GM19328 (cell line): Measurements from ENCODE around the gene CAMK2D.
"Not testable (repeated sequence)": the region's sequence is repeated elsewhere in the genome, so short reads cannot be mapped to it uniquely, and the experiment has no call there.

Source experiments
- ATAC-seq: cut with Tn5 transposase; IDR thresholded peaks from one replicate; pipeline ENCODE4 v1.9.1; 2021; ENCODE audit warnings: mild to moderate bottlenecking, moderate library complexity; ENCODE audit not compliant: unreplicated experiment

The CAMK2D gene

GRCh38 chr4:113687067-113687718, 74.3 kb downstream of the CAMK2D start:
- no peak for ATAC-seq

- not testable (repeated sequence) for ATAC-seq
Observed at GRCh38 chr4:113685157-113685556, 76.4 kb downstream of the CAMK2D start.

GRCh38 chr4:113684534-113685091, 76.9 kb downstream of the CAMK2D start:
- no peak for ATAC-seq

- peak; percentile 96 for ATAC-seq
Observed at GRCh38 chr4:113682730-113683537, 78.6 kb downstream of the CAMK2D start.

- no peak for ATAC-seq
Observed at GRCh38 chr4:113678641-113679040, 82.9 kb downstream of the CAMK2D start.

- ATAC-seq = no peak
Observed at GRCh38 chr4:113677325-113677724, 84.2 kb downstream of the CAMK2D start.

GRCh38 chr4:113675731-113676697, 85.5 kb downstream of the CAMK2D start:
- no peak for ATAC-seq

GRCh38 chr4:113674733-113675132, 86.8 kb downstream of the CAMK2D start:
- ATAC-seq = no peak

- no peak for ATAC-seq
Observed at GRCh38 chr4:113674251-113674650, 87.3 kb downstream of the CAMK2D start.

- ATAC-seq = peak; percentile 77
Observed at GRCh38 chr4:113673450-113673849, 88.1 kb downstream of the CAMK2D start.

GRCh38 chr4:113666386-113667114, 95.0 kb downstream of the CAMK2D start:
- ATAC-seq = no peak

- no peak for ATAC-seq
Observed at GRCh38 chr4:113665036-113665435, 96.5 kb downstream of the CAMK2D start.

GRCh38 chr4:113662581-113662980, 99.0 kb downstream of the CAMK2D start:
- no peak for ATAC-seq

- ATAC-seq = no peak
Observed at GRCh38 chr4:113659127-113659526, 102.4 kb downstream of the CAMK2D start.

- no peak for ATAC-seq
Observed at GRCh38 chr4:113657586-113658233, 103.8 kb downstream of the CAMK2D start.

- ATAC-seq = no peak
Observed at GRCh38 chr4:113653871-113654270, 107.7 kb downstream of the CAMK2D start.

- no peak for ATAC-seq
Observed at GRCh38 chr4:113646442-113646822, 115.1 kb downstream of the CAMK2D start.

GRCh38 chr4:113645771-113646441, 115.6 kb downstream of the CAMK2D start:
- ATAC-seq = no peak

- no peak for ATAC-seq
Observed at GRCh38 chr4:113645288-113645687, 116.2 kb downstream of the CAMK2D start.
